Measurements from ENCODE around the gene TMED5.

The TMED5 gene

GRCh38 chr1:93180723-93181613 lies 755 bp upstream of the TMED5 start, which contains the start of gene CCDC18 (continued):
- TF ChIP-seq ATF2 (tag by site-specific recombination; IDR thresholded peaks at IDR 0.05; ENCODE audit: low read depth) = no peak
- TF ChIP-seq ZNF629 (tag by site-specific recombination; IDR thresholded peaks at IDR 0.05) = no peak
- TF ChIP-seq ZNF140 (tag by site-specific recombination; IDR thresholded peaks at IDR 0.05) = no peak
- TF ChIP-seq ZNF792 (tag by site-specific recombination; IDR thresholded peaks at IDR 0.05) = no peak
- no peak for TF ChIP-seq ZBTB17 (tag by site-specific recombination; IDR thresholded peaks at IDR 0.05)
- peak; percentile 15; the same call in 1 of the 2 replicates for TF ChIP-seq OSR2 (tag by site-specific recombination; IDR thresholded peaks at IDR 0.05)
- TF ChIP-seq TSHZ1 (tag by site-specific recombination; IDR thresholded peaks at IDR 0.05; ENCODE audit: borderline replicate concordance) = 0 out of 2 replicates have a peak, but pooled peaks have one; percentile 19
- TF ChIP-seq ZNF76 (tag by site-specific recombination; IDR thresholded peaks at IDR 0.05; ENCODE audit: borderline replicate concordance, low read depth) = 0 out of 2 replicates have a peak, but pooled peaks have one; percentile 1
- no peak for TF ChIP-seq ZNF214 (tag by site-specific recombination; IDR thresholded peaks at IDR 0.05; ENCODE audit: borderline replicate concordance)
- TF ChIP-seq ZNF530 (tag by site-specific recombination; IDR thresholded peaks at IDR 0.05; ENCODE audit: low read depth) = no peak
- no peak for TF ChIP-seq PRDM2 (tag by site-specific recombination; IDR thresholded peaks at IDR 0.05; ENCODE audit: borderline replicate concordance)
- TF ChIP-seq KLF9 (tag by site-specific recombination; IDR thresholded peaks at IDR 0.05; ENCODE audit: low read depth) = peak; percentile 75
- TF ChIP-seq TRIM28 (IDR thresholded peaks at IDR 0.05; ENCODE audit: borderline replicate concordance, low read length) = no peak
- no peak for TF ChIP-seq AEBP2 (tag by site-specific recombination; IDR thresholded peaks at IDR 0.05; ENCODE audit: borderline replicate concordance)
- TF ChIP-seq ZNF610 (tag by site-specific recombination; IDR thresholded peaks at IDR 0.05; ENCODE audit: borderline replicate concordance) = 0 out of 2 replicates have a peak, but pooled peaks have one; percentile 19
- no peak for TF ChIP-seq REST (tag by site-specific recombination; IDR thresholded peaks at IDR 0.05)
- TF ChIP-seq SCRT1 (tag by site-specific recombination; IDR thresholded peaks at IDR 0.05; ENCODE audit: borderline replicate concordance) = no peak
- TF ChIP-seq ZSCAN4 (tag by site-specific recombination; IDR thresholded peaks at IDR 0.05) = no peak
- peak; percentile 91 for TF ChIP-seq ZNF335 (tag by site-specific recombination; conservative IDR thresholded peaks at IDR 0.05)
- no peak for TF ChIP-seq ZNF157 (tag by site-specific recombination; IDR thresholded peaks at IDR 0.05)
